ENCODE measurements around the gene TTC36. TPM values are rescaled to one million over a fixed set of nuclear protein-coding genes. Genes with fewer than 3 reads are reported as not detected.

The TTC36 gene
- total and polyA plus RNA-seq, 2 experiments from 2014 or later, result 0.58 to 1.1 TPM

DNA sequence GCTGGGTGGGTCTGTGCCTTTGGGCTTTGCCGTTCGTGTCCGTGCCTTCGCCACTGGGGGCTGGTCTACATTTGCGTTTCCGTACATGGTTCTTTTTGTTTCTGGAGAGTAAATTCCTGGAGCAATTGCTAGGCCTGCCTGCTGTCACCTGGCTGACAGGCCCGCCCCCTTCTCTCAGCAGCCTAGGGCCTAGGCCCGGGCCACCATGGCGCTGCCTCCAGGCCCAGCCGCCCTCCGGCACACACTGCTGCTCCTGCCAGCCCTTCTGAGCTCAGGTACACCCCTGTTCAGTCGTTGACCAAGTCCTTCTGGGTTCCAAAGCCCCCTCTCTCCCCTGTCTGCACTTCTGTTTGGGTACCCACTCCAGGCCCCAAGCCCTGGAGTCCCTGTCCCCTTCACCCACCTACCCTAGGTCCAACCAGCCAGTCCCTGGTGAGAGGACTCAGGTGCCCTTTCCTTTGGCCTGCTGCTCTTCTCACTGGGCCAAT lies 4.4 kb downstream of the TTC36 start:
- Histone ChIP-seq H3K27me3 (replicated peaks; ENCODE audit: insufficient read depth) (no peaks in the 10 kb centered on the region), H3F3A (ENCODE audit: insufficient read depth) (no peaks in the 10 kb centered on the region), H3K36me3 (ENCODE audit: low read depth) (no peaks in the 10 kb centered on the region), H3K9ac (no peak overlapping the region), H3K79me2 (ENCODE audit: insufficient read depth) (no peaks in the 10 kb centered on the region), H3K4me1 (ENCODE audit: insufficient read depth) (no peaks in the 10 kb centered on the region), H3K4me3 (peak overlapping the region; percentile 74), H4K20me1 (ENCODE audit: insufficient read depth) (no peaks in the 10 kb centered on the region), H3K27ac (no peak overlapping the region), H3K9me2 (ENCODE audit: insufficient read depth) (no peaks in the 10 kb centered on the region), H3K4me2 (ENCODE audit: unreplicated experiment) (peak overlapping the region; percentile 55), H3K9me3 (ENCODE audit: low read depth) (no peaks in the 10 kb centered on the region), H2AFZ (peak overlapping the region; percentile 84)
- no peak for DNase-seq
- in situ Hi-C loops (cut with MboI), result no loop called here
- TF ChIP-seq EZH2phosphoT487 (IDR thresholded peaks at IDR 0.05; ENCODE audit: insufficient read depth, low read depth) (no peak), EZH2 (IDR thresholded peaks at IDR 0.05; ENCODE audit: insufficient read depth, poor library complexity, severe bottlenecking) (no peak)
- 42 to 44% methylated on average over 12 of the region's 12 CpGs for WGBS, 2 experiments (ENCODE audit: low coverage in 1 of 2, low lambda C conversion rate in 2 of 2, missing lambda C conversion rate in 2 of 2)

DNA sequence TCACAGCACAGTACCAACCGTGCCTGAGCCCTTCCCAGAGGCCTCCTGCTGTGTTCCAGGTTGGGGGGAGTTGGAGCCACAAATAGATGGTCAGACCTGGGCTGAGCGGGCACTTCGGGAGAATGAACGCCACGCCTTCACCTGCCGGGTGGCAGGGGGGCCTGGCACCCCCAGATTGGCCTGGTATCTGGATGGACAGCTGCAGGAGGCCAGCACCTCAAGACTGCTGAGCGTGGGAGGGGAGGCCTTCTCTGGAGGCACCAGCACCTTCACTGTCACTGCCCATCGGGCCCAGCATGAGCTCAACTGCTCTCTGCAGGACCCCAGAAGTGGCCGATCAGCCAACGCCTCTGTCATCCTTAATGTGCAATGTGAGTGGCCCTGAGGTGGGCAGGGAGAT lies 4.8 kb downstream of the TTC36 start:
- no peak for DNase-seq
- Histone ChIP-seq H3K9ac (no peak overlapping the region), H3K4me3 (no peak overlapping the region), H4K20me1 (ENCODE audit: insufficient read depth) (no peaks in the 10 kb centered on the region), H3K79me2 (ENCODE audit: insufficient read depth) (no peaks in the 10 kb centered on the region), H2AFZ (no peak overlapping the region), H3K36me3 (ENCODE audit: low read depth) (no peaks in the 10 kb centered on the region), H3F3A (ENCODE audit: insufficient read depth) (no peaks in the 10 kb centered on the region), H3K27me3 (replicated peaks; ENCODE audit: insufficient read depth) (no peaks in the 10 kb centered on the region), H3K4me2 (ENCODE audit: unreplicated experiment) (no peak overlapping the region), H3K4me1 (ENCODE audit: insufficient read depth) (no peaks in the 10 kb centered on the region), H3K27ac (no peak overlapping the region), H3K9me2 (ENCODE audit: insufficient read depth) (no peaks in the 10 kb centered on the region), H3K9me3 (ENCODE audit: low read depth) (no peaks in the 10 kb centered on the region)
- TF ChIP-seq EZH2 (IDR thresholded peaks at IDR 0.05; ENCODE audit: insufficient read depth, poor library complexity, severe bottlenecking) (no peak), EZH2phosphoT487 (IDR thresholded peaks at IDR 0.05; ENCODE audit: insufficient read depth, low read depth) (no peak)
- 85 to 89% methylated on average over 9 to 10 of the region's 10 CpGs for WGBS, 2 experiments (ENCODE audit: low coverage in 1 of 2, low lambda C conversion rate in 2 of 2, missing lambda C conversion rate in 2 of 2)
- in situ Hi-C loops (cut with MboI), result no loop called here

DNA sequence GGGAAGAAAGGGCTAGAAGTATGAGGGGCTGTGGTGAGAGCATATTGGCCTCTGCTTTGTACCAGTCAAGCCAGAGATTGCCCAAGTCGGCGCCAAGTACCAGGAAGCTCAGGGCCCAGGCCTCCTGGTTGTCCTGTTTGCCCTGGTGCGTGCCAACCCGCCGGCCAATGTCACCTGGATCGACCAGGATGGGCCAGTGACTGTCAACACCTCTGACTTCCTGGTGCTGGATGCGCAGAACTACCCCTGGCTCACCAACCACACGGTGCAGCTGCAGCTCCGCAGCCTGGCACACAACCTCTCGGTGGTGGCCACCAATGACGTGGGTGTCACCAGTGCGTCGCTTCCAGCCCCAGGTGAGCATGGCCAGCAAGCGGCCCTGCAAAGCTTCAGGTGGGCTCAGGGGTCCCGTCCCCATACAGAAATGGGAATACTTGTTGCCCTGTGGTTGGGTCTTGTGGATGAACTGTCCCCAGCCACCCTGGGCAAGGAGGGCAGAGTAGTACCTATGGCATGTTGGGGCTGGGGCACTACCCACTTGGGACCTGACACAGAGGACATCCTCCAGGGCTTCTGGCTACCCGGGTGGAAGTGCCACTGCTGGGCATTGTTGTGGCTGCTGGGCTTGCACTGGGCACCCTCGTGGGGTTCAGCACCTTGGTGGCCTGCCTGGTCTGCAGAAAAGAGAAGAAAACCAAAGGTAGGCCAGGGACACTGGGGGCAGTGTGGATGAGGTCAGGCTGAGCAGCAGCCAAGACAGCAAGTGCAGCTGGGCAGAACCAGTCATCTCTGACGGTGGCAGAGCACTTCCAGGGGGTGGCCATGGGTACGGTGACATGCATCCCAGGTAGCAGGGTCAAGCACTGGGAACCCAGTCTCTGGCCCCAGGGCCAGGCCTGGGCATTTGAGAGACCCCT lies 5.8 kb downstream of the TTC36 start:
- WGBS, 2 experiments (ENCODE audit: low coverage in 1 of 2, low lambda C conversion rate in 2 of 2, missing lambda C conversion rate in 2 of 2), result 92 to 96% methylated on average over 19 of the region's 19 CpGs
- TF ChIP-seq EZH2 (IDR thresholded peaks at IDR 0.05; ENCODE audit: insufficient read depth, poor library complexity, severe bottlenecking) (no peak), EZH2phosphoT487 (IDR thresholded peaks at IDR 0.05; ENCODE audit: insufficient read depth, low read depth) (no peak)

DNA sequence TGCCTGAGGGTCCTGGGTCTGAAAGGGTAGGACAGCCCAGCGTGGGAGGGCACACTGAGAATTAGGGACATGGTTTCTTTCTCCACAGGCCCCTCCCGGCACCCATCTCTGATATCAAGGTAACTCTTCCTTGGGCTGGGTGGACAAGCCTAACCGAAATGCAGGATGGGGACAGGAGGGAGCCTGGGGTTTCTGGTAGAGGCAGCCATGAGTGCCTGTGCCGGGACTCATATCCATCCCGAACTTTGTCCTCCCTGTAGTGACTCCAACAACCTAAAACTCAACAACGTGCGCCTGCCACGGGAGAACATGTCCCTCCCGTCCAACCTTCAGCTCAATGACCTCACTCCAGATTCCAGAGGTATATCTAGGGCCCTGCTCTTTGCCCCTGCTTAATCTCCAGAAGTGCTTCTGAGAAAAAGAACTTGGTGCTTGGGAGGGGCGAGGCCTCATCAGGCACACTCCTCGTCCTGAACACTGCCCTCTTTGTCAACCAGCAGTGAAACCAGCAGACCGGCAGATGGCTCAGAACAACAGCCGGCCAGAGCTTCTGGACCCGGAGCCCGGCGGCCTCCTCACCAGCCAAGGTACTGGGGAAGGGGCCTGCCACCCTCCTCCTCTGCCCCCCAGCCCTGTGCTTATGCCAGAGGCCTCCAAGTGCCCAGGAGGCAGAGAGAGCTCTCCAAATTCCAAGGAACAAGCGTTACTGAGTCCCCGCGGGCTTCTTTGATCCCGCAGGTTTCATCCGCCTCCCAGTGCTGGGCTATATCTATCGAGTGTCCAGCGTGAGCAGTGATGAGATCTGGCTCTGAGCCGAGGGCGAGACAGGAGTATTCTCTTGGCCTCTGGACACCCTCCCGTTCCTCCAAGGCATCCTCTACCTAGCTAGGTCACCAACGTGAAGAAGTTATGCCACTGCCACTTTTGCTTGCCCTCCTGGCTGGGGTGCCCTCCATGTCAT lies 6.8 kb downstream of the TTC36 start:
- Histone ChIP-seq H3K36me3 (ENCODE audit: low read depth) (no peaks in the 10 kb centered on the region), H4K20me1 (ENCODE audit: insufficient read depth) (no peaks in the 10 kb centered on the region), H3K79me2 (ENCODE audit: insufficient read depth) (no peaks in the 10 kb centered on the region), H3K27me3 (replicated peaks; ENCODE audit: insufficient read depth) (no peaks in the 10 kb centered on the region), H3F3A (ENCODE audit: insufficient read depth) (peaks cover 10% of the 10 kb centered on the region), H3K4me1 (ENCODE audit: insufficient read depth) (0 out of 2 replicates have a peak, but pooled peaks cover 1% of the 10 kb centered on the region), H3K4me2 (ENCODE audit: unreplicated experiment) (no peak overlapping the region), H3K9ac (no peak overlapping the region), H3K9me2 (ENCODE audit: insufficient read depth) (no peaks in the 10 kb centered on the region), H3K4me3 (no peak overlapping the region), H3K9me3 (ENCODE audit: low read depth) (no peaks in the 10 kb centered on the region), H2AFZ (no peak overlapping the region), H3K27ac (no peak overlapping the region)
- in situ Hi-C loops (cut with MboI), result no loop called here
- WGBS, 2 experiments (ENCODE audit: low coverage in 1 of 2, low lambda C conversion rate in 2 of 2, missing lambda C conversion rate in 2 of 2), result 71 to 76% methylated on average over 27 of the region's 27 CpGs
- no peak for DNase-seq
- no peak for TF ChIP-seq EZH2phosphoT487 (IDR thresholded peaks at IDR 0.05; ENCODE audit: insufficient read depth, low read depth)
- no peak for TF ChIP-seq EZH2 (IDR thresholded peaks at IDR 0.05; ENCODE audit: insufficient read depth, poor library complexity, severe bottlenecking)

More for the DNA sequence above, 5.8 kb downstream of the TTC36 start:
- peaks cover under 1% of the 10 kb centered on the region; the same call in 1 of the 2 replicates for H3F3A ChIP-seq (ENCODE audit: insufficient read depth)
- no peaks in the 10 kb centered on the region for H3K36me3 ChIP-seq (ENCODE audit: low read depth)
- H3K27me3 ChIP-seq (replicated peaks; ENCODE audit: insufficient read depth), result no peaks in the 10 kb centered on the region
- no peak overlapping the region for H3K27ac ChIP-seq
- H3K9me2 ChIP-seq (ENCODE audit: insufficient read depth), result no peaks in the 10 kb centered on the region
- no peaks in the 10 kb centered on the region for H3K4me1 ChIP-seq (ENCODE audit: insufficient read depth)
- no peak for DNase-seq
- no peak overlapping the region for H3K9ac ChIP-seq
- no peaks in the 10 kb centered on the region for H3K9me3 ChIP-seq (ENCODE audit: low read depth)
- no peak overlapping the region for H2AFZ ChIP-seq
- H4K20me1 ChIP-seq (ENCODE audit: insufficient read depth), result no peaks in the 10 kb centered on the region
- no peak overlapping the region for H3K4me2 ChIP-seq (ENCODE audit: unreplicated experiment)
- no peaks in the 10 kb centered on the region for H3K79me2 ChIP-seq (ENCODE audit: insufficient read depth)
- in situ Hi-C loops (cut with MboI), result no loop called here
- H3K4me3 ChIP-seq, result no peak overlapping the region
